Measurements from ENCODE around the gene PHPT1. TPM values are rescaled to one million over a fixed set of nuclear protein-coding genes. Genes with fewer than 3 reads are reported as not detected.

Gene PHPT1
- total and polyA plus RNA-seq, 2 of the 13 experiments (the other 11 are each of a cell fraction or from before 2014, with no cell fraction given) = 189 to 192 TPM

DNA sequence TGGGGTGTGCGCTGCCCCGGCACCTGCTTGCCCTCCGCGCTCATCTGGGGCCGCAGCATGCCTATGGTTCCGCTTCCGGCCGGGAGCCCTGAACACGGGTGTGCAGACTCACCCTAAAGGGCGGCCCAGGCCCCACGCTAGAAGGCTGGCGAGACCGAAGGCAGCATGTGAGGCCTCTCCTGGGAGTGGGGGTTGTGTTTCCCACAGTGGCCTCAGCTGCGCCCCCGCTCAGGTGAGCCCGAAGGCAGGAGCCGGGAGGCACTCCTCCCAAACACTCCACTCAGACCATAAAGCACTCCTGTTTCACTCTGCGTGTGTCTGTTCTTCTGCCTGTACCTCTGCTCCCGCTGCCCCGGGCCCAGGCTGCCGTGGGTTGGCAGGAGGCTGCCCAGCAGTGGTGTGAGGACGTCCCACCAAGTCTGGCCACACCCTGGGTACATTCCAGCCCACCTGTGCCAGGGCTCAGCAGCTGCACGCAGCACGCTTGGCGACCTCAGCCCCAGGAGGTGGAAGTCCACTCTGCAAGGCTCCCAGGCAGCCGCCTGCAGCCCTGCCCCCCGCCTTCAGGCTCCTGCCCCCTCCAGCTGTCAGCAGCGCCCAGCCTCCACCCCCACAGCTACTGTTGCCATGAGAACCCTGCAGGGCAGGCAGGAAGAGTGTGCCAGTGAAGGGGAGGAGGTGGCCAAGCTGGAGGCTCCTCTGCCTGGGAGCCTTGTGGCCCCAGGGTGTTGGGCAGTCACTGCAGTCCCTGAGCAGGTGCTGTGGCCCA, 8.1 kb upstream of the PHPT1 start (continued):
- TF ChIP-seq, protein P1, sequence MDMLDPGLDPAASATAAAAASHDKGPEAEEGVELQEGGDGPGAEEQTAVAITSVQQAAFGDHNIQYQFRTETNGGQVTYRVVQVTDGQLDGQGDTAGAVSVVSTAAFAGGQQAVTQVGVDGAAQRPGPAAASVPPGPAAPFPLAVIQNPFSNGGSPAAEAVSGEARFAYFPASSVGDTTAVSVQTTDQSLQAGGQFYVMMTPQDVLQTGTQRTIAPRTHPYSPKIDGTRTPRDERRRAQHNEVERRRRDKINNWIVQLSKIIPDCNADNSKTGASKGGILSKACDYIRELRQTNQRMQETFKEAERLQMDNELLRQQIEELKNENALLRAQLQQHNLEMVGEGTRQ (IDR thresholded peaks at IDR 0.05; ENCODE audit: low read depth, low read length) = no peak
- TF ChIP-seq, protein P1 (CRISPR knock-in tag; IDR thresholded peaks at IDR 0.05; ENCODE audit: borderline replicate concordance) = no peak; the same call in 1 of the 2 replicates
- TF ChIP-seq, protein P2, sequence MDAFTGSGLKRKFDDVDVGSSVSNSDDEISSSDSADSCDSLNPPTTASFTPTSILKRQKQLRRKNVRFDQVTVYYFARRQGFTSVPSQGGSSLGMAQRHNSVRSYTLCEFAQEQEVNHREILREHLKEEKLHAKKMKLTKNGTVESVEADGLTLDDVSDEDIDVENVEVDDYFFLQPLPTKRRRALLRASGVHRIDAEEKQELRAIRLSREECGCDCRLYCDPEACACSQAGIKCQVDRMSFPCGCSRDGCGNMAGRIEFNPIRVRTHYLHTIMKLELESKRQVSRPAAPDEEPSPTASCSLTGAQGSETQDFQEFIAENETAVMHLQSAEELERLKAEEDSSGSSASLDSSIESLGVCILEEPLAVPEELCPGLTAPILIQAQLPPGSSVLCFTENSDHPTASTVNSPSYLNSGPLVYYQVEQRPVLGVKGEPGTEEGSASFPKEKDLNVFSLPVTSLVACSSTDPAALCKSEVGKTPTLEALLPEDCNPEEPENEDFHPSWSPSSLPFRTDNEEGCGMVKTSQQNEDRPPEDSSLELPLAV (CRISPR knock-in tag; conservative IDR thresholded peaks at IDR 0.05; ENCODE audit: low read depth) = no peak
- TF ChIP-seq, protein P3, sequence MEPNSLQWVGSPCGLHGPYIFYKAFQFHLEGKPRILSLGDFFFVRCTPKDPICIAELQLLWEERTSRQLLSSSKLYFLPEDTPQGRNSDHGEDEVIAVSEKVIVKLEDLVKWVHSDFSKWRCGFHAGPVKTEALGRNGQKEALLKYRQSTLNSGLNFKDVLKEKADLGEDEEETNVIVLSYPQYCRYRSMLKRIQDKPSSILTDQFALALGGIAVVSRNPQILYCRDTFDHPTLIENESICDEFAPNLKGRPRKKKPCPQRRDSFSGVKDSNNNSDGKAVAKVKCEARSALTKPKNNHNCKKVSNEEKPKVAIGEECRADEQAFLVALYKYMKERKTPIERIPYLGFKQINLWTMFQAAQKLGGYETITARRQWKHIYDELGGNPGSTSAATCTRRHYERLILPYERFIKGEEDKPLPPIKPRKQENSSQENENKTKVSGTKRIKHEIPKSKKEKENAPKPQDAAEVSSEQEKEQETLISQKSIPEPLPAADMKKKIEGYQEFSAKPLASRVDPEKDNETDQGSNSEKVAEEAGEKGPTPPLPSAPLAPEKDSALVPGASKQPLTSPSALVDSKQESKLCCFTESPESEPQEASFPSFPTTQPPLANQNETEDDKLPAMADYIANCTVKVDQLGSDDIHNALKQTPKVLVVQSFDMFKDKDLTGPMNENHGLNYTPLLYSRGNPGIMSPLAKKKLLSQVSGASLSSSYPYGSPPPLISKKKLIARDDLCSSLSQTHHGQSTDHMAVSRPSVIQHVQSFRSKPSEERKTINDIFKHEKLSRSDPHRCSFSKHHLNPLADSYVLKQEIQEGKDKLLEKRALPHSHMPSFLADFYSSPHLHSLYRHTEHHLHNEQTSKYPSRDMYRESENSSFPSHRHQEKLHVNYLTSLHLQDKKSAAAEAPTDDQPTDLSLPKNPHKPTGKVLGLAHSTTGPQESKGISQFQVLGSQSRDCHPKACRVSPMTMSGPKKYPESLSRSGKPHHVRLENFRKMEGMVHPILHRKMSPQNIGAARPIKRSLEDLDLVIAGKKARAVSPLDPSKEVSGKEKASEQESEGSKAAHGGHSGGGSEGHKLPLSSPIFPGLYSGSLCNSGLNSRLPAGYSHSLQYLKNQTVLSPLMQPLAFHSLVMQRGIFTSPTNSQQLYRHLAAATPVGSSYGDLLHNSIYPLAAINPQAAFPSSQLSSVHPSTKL (CRISPR knock-in tag; IDR thresholded peaks at IDR 0.05) = no peak
- TF ChIP-seq, protein P4, sequence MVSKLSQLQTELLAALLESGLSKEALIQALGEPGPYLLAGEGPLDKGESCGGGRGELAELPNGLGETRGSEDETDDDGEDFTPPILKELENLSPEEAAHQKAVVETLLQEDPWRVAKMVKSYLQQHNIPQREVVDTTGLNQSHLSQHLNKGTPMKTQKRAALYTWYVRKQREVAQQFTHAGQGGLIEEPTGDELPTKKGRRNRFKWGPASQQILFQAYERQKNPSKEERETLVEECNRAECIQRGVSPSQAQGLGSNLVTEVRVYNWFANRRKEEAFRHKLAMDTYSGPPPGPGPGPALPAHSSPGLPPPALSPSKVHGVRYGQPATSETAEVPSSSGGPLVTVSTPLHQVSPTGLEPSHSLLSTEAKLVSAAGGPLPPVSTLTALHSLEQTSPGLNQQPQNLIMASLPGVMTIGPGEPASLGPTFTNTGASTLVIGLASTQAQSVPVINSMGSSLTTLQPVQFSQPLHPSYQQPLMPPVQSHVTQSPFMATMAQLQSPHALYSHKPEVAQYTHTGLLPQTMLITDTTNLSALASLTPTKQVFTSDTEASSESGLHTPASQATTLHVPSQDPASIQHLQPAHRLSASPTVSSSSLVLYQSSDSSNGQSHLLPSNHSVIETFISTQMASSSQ (IDR thresholded peaks at IDR 0.05; ENCODE audit: low read depth) = no peak
- TF ChIP-seq, protein P4 (CRISPR knock-in tag; IDR thresholded peaks at IDR 0.05; ENCODE audit: borderline replicate concordance) = peak; percentile 73; the same call in 1 of the 2 replicates
- TF ChIP-seq MYNN (CRISPR knock-in tag; IDR thresholded peaks at IDR 0.05; ENCODE audit: low read depth) (no peak), MBNL3 (CRISPR knock-in tag; conservative IDR thresholded peaks at IDR 0.05) (no peak), YEATS4 (CRISPR knock-in tag; IDR thresholded peaks at IDR 0.05; ENCODE audit: borderline replicate concordance) (no peak), ZNF75D (CRISPR knock-in tag; IDR thresholded peaks at IDR 0.05; ENCODE audit: borderline replicate concordance) (no peak), SUZ12 (IDR thresholded peaks at IDR 0.05; ENCODE audit: low read depth, low read length) (no peak), RFX5 (IDR thresholded peaks at IDR 0.05; ENCODE audit: low read depth, low read length) (no peak), ZNF256 (CRISPR knock-in tag; conservative IDR thresholded peaks at IDR 0.05) (no peak)

Measured in HepG2 (cell line).